ENCODE data around the gene AS3MT. TPM values are rescaled to one million over a fixed set of nuclear protein-coding genes. Genes with fewer than 3 reads are reported as not detected.

The AS3MT gene
- polyA plus RNA-seq, 2 of the 4 experiments (the other 2 are of a cell fraction) = 10.7 to 10.8 TPM

DNA sequence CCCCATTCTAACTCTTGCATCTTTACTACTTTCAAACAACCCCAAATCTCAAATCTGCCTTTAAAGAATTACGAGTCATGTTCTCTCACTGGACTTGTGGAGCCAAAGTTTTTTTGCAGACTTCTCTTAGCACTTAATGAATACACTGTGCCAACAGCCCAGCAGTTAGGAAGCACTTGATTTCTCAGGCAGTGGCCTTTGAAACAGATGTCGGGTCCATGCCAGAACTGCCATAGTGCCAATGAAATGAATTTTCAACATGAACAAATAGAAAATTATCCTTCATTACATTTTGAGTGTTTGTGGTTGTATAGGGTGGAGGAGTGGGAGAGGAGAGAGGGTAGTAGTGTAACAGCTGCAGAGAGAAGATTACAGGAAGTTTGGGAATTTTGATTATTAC lies 9.4 kb upstream of the AS3MT start:
- ATAC-seq (no peak), FAIRE-seq (no peak), DNase-seq (ENCODE audit: low read depth in 1 of 2, low spot score in 1 of 2) (no peak)
- Histone ChIP-seq H3K27ac (no peak overlapping the region), H3K4me1 (peaks cover 19% of the 10 kb centered on the region), H3K9me3 (no peaks in the 10 kb centered on the region), H3K4me3 (no peak overlapping the region), H3K4me2 (no peak overlapping the region)
- no peak for TF ChIP-seq ZFP36 (IDR thresholded peaks at IDR 0.05; ENCODE audit: borderline replicate concordance, partially characterized antibody)
- no peak for TF ChIP-seq RNF2 (IDR thresholded peaks at IDR 0.05; ENCODE audit: borderline replicate concordance, low read depth)
- TF ChIP-seq, protein P1, sequence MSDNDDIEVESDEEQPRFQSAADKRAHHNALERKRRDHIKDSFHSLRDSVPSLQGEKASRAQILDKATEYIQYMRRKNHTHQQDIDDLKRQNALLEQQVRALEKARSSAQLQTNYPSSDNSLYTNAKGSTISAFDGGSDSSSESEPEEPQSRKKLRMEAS (IDR thresholded peaks at IDR 0.05) = no peak
- no peak for TF ChIP-seq RARB (CRISPR knock-in tag; IDR thresholded peaks at IDR 0.05)
- TF ChIP-seq CHD2 (IDR thresholded peaks at IDR 0.05; ENCODE audit: low read length, partially characterized antibody) = no peak
- no peak for TF ChIP-seq CBX2 (IDR thresholded peaks at IDR 0.05; ENCODE audit: borderline replicate concordance, low read depth)
- TF ChIP-seq HOXA7 (CRISPR knock-in tag; IDR thresholded peaks at IDR 0.05) = no peak
- no peak for TF ChIP-seq EP300 (IDR thresholded peaks at IDR 0.05)
- TF ChIP-seq NFE2L2 (conservative IDR thresholded peaks at IDR 0.05; ENCODE audit: low read length) = no peak
- TF ChIP-seq, protein P2, sequence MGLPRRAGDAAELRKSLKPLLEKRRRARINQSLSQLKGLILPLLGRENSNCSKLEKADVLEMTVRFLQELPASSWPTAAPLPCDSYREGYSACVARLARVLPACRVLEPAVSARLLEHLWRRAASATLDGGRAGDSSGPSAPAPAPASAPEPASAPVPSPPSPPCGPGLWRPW (IDR thresholded peaks at IDR 0.05) = no peak
- TF ChIP-seq SREBF2 (IDR thresholded peaks at IDR 0.05) = no peak
- no peak for TF ChIP-seq POLR2AphosphoS2 (conservative IDR thresholded peaks at IDR 0.05; ENCODE audit: low read length)
- ChIA-PET POLR2A (interaction anchor here (0.5 kb wide), 1 partner anchor 53 kb away, joined by 6 read pairs; no protein-coding TSS in a partner anchor), CTCF (interaction anchor here (1.1 to 2.0 kb wide), 2 partner anchors 13 to 15 kb away, joined by 3 to 9 read pairs; no protein-coding TSS in a partner anchor)
- WGBS (ENCODE audit: missing lambda C conversion rate) = 88% methylated on average over 2 of the region's 2 CpGs

DNA sequence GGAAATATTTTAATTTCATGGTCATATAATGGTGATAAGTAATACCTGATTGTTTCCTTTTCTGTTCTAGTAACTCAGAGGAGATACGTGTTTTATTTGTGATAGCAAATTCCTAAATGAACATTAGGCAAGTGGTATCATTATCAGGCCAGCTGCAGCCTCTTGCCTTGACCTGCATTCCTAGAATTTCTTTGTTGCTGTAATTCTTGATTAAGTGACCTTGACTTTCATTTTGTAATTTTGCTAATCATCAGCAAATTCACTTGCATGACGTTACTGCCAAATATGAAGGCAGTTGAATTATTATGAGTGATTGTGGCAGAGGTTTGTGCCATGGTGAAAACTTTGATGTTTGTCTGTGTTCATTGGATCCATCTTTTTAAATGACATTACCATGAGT lies 5.6 kb upstream of the AS3MT start:
- H3K4me3 ChIP-seq = no peak overlapping the region
- ATAC-seq (no peak), FAIRE-seq (no peak), DNase-seq (ENCODE audit: low read depth in 1 of 2, low spot score in 1 of 2) (no peak)
- TF ChIP-seq PHF8 (IDR thresholded peaks at IDR 0.05; ENCODE audit: borderline replicate concordance, low read depth) (no peak), NR3C1 (IDR thresholded peaks at IDR 0.05) (no peak), TP53 (CRISPR knock-in tag; IDR thresholded peaks at IDR 0.05) (no peak), GATA3 (IDR thresholded peaks at IDR 0.05; ENCODE audit: borderline replicate concordance) (no peak), CBX8 (IDR thresholded peaks at IDR 0.05) (no peak), CEBPB (IDR thresholded peaks at IDR 0.05) (no peak), CHD2 (IDR thresholded peaks at IDR 0.05; ENCODE audit: low read length, partially characterized antibody) (no peak)
- TF ChIP-seq, protein P3, sequence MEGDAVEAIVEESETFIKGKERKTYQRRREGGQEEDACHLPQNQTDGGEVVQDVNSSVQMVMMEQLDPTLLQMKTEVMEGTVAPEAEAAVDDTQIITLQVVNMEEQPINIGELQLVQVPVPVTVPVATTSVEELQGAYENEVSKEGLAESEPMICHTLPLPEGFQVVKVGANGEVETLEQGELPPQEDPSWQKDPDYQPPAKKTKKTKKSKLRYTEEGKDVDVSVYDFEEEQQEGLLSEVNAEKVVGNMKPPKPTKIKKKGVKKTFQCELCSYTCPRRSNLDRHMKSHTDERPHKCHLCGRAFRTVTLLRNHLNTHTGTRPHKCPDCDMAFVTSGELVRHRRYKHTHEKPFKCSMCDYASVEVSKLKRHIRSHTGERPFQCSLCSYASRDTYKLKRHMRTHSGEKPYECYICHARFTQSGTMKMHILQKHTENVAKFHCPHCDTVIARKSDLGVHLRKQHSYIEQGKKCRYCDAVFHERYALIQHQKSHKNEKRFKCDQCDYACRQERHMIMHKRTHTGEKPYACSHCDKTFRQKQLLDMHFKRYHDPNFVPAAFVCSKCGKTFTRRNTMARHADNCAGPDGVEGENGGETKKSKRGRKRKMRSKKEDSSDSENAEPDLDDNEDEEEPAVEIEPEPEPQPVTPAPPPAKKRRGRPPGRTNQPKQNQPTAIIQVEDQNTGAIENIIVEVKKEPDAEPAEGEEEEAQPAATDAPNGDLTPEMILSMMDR (IDR thresholded peaks at IDR 0.05) = no peak
- TF ChIP-seq, protein P4, sequence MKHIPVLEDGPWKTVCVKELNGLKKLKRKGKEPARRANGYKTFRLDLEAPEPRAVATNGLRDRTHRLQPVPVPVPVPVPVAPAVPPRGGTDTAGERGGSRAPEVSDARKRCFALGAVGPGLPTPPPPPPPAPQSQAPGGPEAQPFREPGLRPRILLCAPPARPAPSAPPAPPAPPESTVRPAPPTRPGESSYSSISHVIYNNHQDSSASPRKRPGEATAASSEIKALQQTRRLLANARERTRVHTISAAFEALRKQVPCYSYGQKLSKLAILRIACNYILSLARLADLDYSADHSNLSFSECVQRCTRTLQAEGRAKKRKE (CRISPR knock-in tag; IDR thresholded peaks at IDR 0.05; ENCODE audit: low read depth) = no peak
- TF ChIP-seq, protein P5, sequence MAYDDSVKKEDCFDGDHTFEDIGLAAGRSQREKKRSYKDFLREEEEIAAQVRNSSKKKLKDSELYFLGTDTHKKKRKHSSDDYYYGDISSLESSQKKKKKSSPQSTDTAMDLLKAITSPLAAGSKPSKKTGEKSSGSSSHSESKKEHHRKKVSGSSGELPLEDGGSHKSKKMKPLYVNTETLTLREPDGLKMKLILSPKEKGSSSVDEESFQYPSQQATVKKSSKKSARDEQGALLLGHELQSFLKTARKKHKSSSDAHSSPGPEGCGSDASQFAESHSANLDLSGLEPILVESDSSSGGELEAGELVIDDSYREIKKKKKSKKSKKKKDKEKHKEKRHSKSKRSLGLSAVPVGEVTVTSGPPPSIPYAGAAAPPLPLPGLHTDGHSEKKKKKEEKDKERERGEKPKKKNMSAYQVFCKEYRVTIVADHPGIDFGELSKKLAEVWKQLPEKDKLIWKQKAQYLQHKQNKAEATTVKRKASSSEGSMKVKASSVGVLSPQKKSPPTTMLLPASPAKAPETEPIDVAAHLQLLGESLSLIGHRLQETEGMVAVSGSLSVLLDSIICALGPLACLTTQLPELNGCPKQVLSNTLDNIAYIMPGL (CRISPR knock-in tag; IDR thresholded peaks at IDR 0.05; ENCODE audit: borderline replicate concordance) = no peak
- TF ChIP-seq, protein P6, sequence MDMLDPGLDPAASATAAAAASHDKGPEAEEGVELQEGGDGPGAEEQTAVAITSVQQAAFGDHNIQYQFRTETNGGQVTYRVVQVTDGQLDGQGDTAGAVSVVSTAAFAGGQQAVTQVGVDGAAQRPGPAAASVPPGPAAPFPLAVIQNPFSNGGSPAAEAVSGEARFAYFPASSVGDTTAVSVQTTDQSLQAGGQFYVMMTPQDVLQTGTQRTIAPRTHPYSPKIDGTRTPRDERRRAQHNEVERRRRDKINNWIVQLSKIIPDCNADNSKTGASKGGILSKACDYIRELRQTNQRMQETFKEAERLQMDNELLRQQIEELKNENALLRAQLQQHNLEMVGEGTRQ (IDR thresholded peaks at IDR 0.05) = no peak
- TF ChIP-seq, protein P2 (IDR thresholded peaks at IDR 0.05) = no peak
- WGBS (ENCODE audit: missing lambda C conversion rate) = 88% methylated on average over 2 of the region's 2 CpGs
- no peaks in the 10 kb centered on the region for H3K9me3 ChIP-seq
- CTCF ChIA-PET = no interaction called here
- no peaks in the 10 kb centered on the region for H3K4me1 ChIP-seq
- POLR2A ChIA-PET = no interaction called here
- no peak overlapping the region for H3K27ac ChIP-seq
- H3K4me2 ChIP-seq = no peak overlapping the region

All from A549 (cell line).